HG02610 (cell line): Measurements from ENCODE around the gene RSPH9.
"Not testable (repeated sequence)": the region's sequence is repeated elsewhere in the genome, so short reads cannot be mapped to it uniquely, and the experiment has no call there.

Experiments used
- ATAC-seq: cut with Tn5 transposase; IDR thresholded peaks from one replicate; pipeline ENCODE4 v1.9.1; 2021; ENCODE audit warnings: mild to moderate bottlenecking, moderate library complexity; ENCODE audit not compliant: unreplicated experiment

The RSPH9 gene

DNA sequence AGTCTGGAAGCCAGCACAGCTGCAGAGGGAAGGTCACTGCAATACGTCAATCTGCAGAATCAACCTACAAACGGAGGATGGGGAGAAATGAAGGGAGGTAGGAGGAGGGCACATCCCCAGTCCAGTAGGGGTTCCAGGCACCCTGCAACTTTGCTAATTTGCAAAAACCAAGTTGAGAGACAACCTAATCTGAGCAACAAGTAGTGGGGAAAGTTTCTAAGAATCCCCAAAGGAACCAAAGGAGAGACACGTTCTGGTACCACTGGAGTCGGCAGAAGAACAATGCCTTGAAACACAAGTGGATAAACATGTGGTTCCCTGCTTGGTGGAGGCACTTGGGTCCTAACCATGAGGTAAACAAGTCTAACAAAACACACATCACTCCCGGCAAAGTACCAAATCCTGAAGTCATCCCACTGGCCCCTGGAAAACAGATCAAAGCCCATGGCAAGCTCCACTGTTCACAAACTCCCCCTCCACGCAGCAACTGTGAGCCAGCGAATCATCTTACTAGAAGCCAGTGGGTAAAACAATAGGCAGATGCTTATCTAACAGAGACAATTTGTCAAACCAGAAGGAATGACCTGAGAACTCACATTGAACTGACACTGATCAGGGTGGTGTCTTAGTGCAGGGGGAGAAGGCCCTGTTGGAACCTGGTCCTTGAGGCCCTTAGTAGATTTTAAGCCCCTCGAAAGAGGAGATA lies 38.0 kb downstream of the RSPH9 start:
- no peak for ATAC-seq

DNA sequence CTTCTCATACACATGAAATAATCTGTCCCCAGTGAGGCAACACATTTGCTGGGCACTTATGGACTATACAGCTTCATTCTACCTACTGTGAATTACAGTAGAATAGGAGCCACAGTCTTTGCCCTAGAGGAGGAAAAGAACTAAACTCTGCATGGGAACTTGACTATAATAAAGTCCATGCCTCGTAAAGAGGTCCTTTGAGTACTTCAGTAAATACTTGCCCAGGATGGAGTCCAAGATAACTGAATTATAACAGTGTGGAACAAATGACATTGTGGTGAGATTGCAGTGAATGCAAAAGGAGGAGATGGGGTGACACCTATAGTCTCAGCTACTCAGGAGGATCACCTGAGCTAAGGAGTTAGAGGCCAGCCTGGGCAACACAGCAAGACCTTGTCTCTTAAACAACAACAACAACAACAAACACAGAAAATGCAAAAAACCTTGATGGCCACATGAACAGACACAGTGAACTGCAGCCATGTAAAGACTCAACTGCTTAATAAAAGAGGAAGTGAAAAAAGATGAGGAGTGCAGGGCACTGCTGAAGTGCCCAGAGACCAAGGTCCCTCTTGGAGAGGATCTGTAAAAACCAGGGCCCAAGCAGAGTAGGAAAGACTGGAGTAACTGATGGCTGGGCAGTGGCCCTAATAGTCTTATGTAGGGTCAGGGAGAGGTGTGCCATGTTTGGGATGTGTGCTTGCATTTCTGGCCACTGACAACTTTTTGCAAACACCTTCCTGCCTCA lies 39.0 kb downstream of the RSPH9 start:
- peak; percentile 35 for ATAC-seq

- ATAC-seq: no peak
Observed at GRCh38 chr6:43687079-43687436, 42.2 kb downstream of the RSPH9 start.

- ATAC-seq: peak; percentile 92
Observed at GRCh38 chr6:43687437-43688347, 42.9 kb downstream of the RSPH9 start, which contains the start of gene MRPS18A. Gene MRPS18A, minus strand, starts transcription at chr6:43687791. Its CDS starts 12 bp downstream, at chr6:43687779.

GRCh38 chr6:43689421-43689820 lies 44.6 kb downstream of the RSPH9 start:
- ATAC-seq: no peak

- no peak for ATAC-seq
Observed at GRCh38 chr6:43695215-43695966, 50.6 kb downstream of the RSPH9 start.

DNA sequence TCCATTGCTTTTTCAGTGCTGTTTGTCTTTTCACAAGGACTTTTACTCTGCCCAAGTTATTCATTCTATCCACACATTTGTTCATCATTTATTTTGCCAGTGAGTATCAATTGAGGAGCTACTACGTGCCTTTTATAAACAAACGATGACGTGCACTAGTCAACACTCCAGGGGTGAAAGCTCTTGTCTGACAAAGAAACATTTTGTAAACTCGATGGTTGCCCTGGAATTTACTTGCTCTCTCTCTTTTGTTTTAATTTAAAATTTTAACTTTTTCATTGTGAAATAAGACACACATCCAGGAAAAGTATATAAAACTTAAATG lies 51.1 kb downstream of the RSPH9 start:
- no peak for ATAC-seq

DNA sequence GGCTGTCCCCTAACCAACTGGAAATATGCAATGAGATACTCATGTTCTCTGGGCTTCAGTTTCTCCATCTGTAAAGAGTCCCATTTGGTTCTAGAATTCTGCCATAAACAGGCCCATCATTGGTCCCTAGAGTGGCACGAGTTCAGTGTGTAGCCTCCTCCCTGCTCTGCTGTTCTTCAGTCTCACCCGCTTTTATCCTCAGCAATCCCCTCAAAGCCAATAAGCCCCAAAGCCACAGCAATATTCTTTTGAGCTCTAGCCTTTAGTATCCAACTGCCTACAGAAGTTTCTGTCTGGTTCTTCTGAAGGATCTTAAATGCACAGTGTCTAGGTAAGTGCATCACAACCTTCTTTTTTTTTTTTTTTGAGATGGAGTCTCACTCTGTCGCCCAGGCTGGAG lies 52.6 kb downstream of the RSPH9 start:
- ATAC-seq: no peak

GRCh38 chr6:43698584-43699349 lies 53.9 kb downstream of the RSPH9 start:
- ATAC-seq: no peak

- ATAC-seq: no peak
Observed at GRCh38 chr6:43699564-43700186, 54.8 kb downstream of the RSPH9 start.

DNA sequence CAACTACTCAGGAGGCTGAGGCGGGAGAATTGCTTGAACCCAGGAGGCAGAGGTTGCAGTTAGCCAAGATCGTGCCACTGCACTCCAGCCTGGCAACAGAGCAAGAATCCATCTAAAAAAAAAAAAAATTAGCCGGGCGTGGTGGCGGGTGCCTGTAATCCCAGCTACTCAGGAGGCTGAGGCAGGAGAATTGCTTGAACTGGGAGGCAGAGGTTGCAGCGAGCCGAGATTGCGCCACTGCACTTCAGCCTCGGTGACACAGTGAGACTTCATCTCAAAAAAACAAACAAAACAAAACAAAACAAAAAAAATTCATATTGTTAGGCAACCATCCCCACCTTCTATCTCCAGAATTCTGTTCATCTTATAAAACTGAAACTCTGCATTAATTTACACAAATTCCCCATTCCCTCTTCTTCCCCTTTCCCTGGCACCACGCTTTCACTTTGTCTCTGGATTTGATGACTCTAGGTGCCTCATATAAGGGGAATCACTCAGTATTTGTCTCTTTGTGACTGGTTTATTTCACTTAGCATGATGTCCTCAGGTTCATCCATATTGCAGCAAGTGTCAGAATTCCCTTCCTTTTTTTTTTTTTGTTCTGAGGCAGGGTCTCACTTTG lies 56.2 kb downstream of the RSPH9 start:
- ATAC-seq: not testable (repeated sequence)

DNA sequence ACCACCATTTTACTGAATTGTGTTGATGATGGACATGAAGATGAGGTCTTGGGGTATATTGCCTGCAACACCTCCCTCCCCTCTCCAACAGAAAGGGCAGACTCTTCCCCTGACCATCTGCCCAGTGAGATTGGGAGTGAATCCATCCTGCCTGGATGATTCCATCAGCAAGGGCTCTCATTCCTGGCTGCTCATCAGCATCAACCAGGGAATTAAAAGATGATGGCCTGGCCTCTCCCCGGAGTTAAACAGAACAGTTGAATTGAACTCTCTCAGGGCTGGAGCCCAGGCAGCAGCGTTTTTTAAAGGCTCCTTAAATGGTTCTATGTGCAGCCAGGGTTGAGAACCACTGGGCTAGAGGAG lies 57.3 kb downstream of the RSPH9 start:
- ATAC-seq: no peak

DNA sequence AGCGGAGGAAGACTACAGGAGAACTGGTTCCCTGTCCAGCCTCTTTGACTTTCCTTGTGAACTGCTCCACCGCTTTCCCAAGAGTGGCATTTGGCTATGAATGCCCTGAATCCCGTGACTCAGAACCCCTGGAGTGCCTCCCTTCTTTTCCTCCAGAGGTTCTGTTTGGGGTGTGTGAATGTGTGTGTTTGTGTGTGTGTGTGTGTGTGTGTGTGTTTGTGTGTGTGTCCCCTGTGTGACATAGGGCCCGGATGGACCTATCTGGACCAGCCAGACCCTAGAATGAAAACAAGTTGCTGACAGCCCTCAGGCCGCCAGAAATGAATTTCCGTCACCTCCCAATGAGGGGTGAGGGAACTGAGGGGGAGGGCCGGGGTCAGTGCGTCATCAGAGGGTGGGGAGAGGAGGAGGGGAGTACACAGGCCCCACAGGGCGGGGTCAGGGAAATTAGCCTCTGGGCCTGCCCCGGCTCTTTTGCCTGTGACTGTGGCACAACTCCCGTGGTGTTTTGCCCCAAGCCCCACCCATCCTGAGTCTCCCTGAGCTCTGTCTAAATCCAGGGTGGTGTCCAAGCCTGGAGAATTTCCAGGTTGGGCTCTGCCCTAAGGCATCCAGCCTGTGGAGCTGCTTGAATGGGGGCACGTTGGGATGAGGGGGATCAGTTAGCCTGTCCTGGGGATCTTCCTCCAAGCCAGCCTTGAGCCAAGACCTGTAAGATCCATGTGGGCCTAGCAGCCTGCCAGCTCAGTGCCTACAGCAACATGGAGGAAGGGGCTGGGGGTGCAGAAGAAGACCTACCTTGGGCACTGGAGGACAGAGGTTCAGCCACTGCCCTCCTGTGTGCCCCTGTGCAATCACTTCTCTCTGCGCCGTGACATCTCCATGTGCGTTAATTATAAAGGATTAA lies 58.0 kb downstream of the RSPH9 start:
- peak; percentile 79 for ATAC-seq

DNA sequence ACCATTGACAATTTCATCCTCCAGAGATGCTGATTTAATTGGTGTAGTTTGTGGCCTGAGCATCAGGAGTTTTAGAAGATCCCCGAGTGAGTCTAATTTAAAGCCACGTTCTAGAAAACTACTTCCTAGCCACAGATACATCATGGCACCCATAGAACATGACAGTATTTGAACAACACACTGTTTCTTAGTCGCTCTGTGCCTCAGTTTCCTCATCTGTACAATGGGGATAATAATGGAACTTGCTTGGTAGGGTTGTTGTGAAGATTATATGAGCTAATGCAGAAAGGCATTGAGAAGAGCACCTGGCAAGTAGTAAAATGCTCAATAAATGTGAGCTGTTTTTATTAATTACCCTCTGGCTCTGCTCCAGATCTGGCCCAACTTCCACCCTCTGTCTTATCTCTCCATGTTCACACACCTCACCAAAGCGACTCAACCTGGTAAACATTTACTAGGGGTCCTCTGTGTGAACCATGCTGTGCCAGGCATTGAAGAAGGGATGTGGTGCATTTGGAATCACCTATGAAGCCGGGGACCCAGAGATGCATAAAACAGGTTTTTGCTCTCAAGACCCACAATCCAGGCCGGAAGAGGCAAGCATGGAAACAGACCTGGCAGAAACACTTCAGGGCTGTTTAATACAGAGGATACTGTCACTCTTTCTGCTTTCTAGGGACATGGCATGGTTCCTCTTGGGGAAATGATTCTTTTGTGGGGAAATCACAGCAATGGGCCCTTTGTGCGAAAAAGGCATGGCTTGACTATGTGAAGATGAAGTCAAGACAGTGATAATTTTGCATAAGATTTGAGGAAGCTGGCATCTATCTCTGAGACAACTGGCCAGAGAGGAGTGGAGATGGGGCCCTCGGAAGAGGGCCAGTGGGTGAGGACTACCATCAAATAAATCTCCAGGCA lies 58.9 kb downstream of the RSPH9 start:
- ATAC-seq: no peak

DNA sequence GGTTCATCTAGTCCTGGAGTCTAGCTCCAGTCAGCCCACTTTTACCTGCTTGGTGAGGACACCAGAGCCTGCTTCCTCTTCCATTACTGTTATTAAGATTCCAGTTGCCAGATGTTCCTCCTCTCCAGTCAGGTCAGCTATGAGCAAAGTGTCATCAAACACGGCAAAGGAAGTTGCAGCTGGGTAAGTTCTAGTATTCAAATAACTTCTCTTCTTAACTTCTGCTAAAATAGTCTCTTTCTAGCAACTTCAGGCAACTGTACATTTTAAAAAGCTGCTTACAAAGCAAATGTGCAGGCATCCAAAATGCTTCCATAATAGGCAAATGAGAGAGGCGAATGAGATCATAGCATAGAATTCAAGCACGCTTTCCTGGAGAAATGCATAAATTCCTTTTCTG lies 61.2 kb downstream of the RSPH9 start:
- ATAC-seq: no peak

DNA sequence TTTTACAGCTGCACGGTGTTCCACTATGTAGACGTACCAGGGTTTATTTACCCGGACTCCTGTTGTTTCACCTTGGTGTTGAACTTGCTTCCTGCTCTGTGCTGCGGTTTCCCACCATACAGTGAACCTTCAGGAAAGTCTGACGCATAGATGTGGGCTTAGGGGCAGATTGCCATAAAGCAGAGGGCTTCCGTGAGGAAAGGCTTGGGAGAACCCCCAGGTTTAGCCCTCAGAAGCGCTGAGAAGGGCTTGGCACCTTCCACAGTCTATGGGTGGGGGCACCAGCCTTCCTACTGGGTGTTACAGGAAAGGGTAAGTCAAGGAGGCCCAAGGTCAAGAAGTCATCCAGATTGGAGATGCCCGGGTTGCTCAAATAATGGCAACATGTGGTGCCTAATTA lies 62.0 kb downstream of the RSPH9 start:
- no peak for ATAC-seq

GRCh38 chr6:43707269-43707668 lies 62.4 kb downstream of the RSPH9 start:
- no peak for ATAC-seq
